Measurements from ENCODE around the gene DBNDD1. TPM values are rescaled to one million over a fixed set of nuclear protein-coding genes. Genes with fewer than 3 reads are reported as not detected.

The DBNDD1 gene
- total and polyA plus RNA-seq, 10 of the 15 experiments (the other 5 are each of a cell fraction or from before 2014, with no cell fraction given): 0.06 to 4.6 (median 0.55) TPM

- ChIA-PET RAD21 (ENCODE audit: unreplicated experiment) (interaction anchor here (1.0 kb wide), 1 partner anchor 170 kb away, joined by 3 read pairs; no protein-coding TSS in a partner anchor), CTCF (no interaction called here), SMC1A (ENCODE audit: uncharacterized antibody, unreplicated experiment) (no interaction called here), POLR2A (no interaction called here)
- FAIRE-seq: no peak
- H3K27ac ChIP-seq (ENCODE audit: control insufficient read depth, insufficient read depth): no peak overlapping the region
- TF ChIP-seq EGR1 (IDR thresholded peaks at IDR 0.05; ENCODE audit: borderline replicate concordance in 1 of 2, low read depth in 2 of 2, low read length in 2 of 2) (no peak), ZZZ3 (IDR thresholded peaks at IDR 0.05; ENCODE audit: control insufficient read depth, insufficient read length, low read depth) (no peak)
- H3K4me1 ChIP-seq (ENCODE audit: control insufficient read depth, insufficient read depth, low read length): no peaks in the 10 kb centered on the region
- in situ Hi-C loops (cut with MboI): no loop called here
- no peak for ATAC-seq
- no peak overlapping the region for H3K9ac ChIP-seq (ENCODE audit: control insufficient read depth, insufficient read depth, low read length)
- H2AFZ ChIP-seq (ENCODE audit: control insufficient read depth, low read depth, low read length): no peak overlapping the region
- WGBS (ENCODE audit: insufficient coverage, insufficient replicate concordance, low lambda C conversion rate, missing lambda C conversion rate): 91% methylated on average over 19 of the region's 19 CpGs
- no peaks in the 10 kb centered on the region for H4K20me1 ChIP-seq (ENCODE audit: control insufficient read depth, insufficient read depth)
- no peak overlapping the region for H3K4me2 ChIP-seq (ENCODE audit: control insufficient read depth, insufficient read depth)
- H3K9me3 ChIP-seq (replicated peaks; ENCODE audit: control insufficient read depth, insufficient read depth, low read length): no peaks in the 10 kb centered on the region
- DNase-seq (ENCODE audit: low read depth, low spot score): no peak
- H3K4me3 ChIP-seq: no peak overlapping the region
- BruUV-seq (replicated peaks): no TSS peak
- no peaks in the 10 kb centered on the region for H3K79me2 ChIP-seq (ENCODE audit: control insufficient read depth, insufficient read depth, low read length)
- no peaks in the 10 kb centered on the region for H3K27me3 ChIP-seq (replicated peaks in 1 of 2; ENCODE audit: control insufficient read depth in 2 of 2, insufficient read depth in 2 of 2, low read length in 1 of 2)
- no peaks in the 10 kb centered on the region for H3K36me3 ChIP-seq (ENCODE audit: control insufficient read depth in 2 of 2, insufficient read depth in 2 of 2, low read length in 1 of 2)
- intact Hi-C loops (cut with micrococcal nuclease; ENCODE audit: unreplicated experiment): no loop called here
Observed at GRCh38 chr16:90031186-90031930, 12.1 kb upstream of the DBNDD1 start.

GRCh38 chr16:90028985-90029384 is 9.7 kb upstream of the DBNDD1 start:
- BruUV-seq (replicated peaks): no TSS peak
- no peak overlapping the region for H2AFZ ChIP-seq (ENCODE audit: control insufficient read depth, low read depth, low read length)
- intact Hi-C loops (cut with micrococcal nuclease; ENCODE audit: unreplicated experiment) (no loop called here), in situ Hi-C loops (cut with MboI) (no loop called here)
- ChIA-PET CTCF (no interaction called here), SMC1A (ENCODE audit: uncharacterized antibody, unreplicated experiment) (no interaction called here), RAD21 (ENCODE audit: unreplicated experiment) (no interaction called here), POLR2A (no interaction called here)
- no peaks in the 10 kb centered on the region for H3K79me2 ChIP-seq (ENCODE audit: control insufficient read depth, insufficient read depth, low read length)
- no peak for FAIRE-seq
- no peak overlapping the region for H3K27ac ChIP-seq (ENCODE audit: control insufficient read depth, insufficient read depth)
- no peak overlapping the region for H3K4me2 ChIP-seq (ENCODE audit: control insufficient read depth, insufficient read depth)
- DNase-seq (ENCODE audit: low read depth, low spot score): no peak
- no peaks in the 10 kb centered on the region for H3K4me1 ChIP-seq (ENCODE audit: control insufficient read depth, insufficient read depth, low read length)
- H3K9ac ChIP-seq (ENCODE audit: control insufficient read depth, insufficient read depth, low read length): no peak overlapping the region
- 73% methylated on average over 12 of the region's 12 CpGs for WGBS (ENCODE audit: insufficient coverage, insufficient replicate concordance, low lambda C conversion rate, missing lambda C conversion rate)
- ATAC-seq: no peak
- H3K9me3 ChIP-seq (replicated peaks; ENCODE audit: control insufficient read depth, insufficient read depth, low read length): no peaks in the 10 kb centered on the region
- H3K4me3 ChIP-seq: no peak overlapping the region
- no peaks in the 10 kb centered on the region for H3K27me3 ChIP-seq (replicated peaks in 1 of 2; ENCODE audit: control insufficient read depth in 2 of 2, insufficient read depth in 2 of 2, low read length in 1 of 2)
- no peaks in the 10 kb centered on the region for H4K20me1 ChIP-seq (ENCODE audit: control insufficient read depth, insufficient read depth)
- H3K36me3 ChIP-seq (ENCODE audit: control insufficient read depth in 2 of 2, insufficient read depth in 2 of 2, low read length in 1 of 2): no peaks in the 10 kb centered on the region
- TF ChIP-seq NKRF (conservative IDR thresholded peaks at IDR 0.05) (no peak), ZNF687 (IDR thresholded peaks at IDR 0.05) (no peak), ZNF592 (IDR thresholded peaks at IDR 0.05) (no peak)
